ENCODE results near the gene NSL1.
"Not testable (repeated sequence)": the region's sequence is repeated elsewhere in the genome, so short reads cannot be mapped to it uniquely, and the experiment has no call there.

The NSL1 gene

GRCh38 chr1:212711974-212712373, 79.6 kb downstream of the NSL1 start:
- not testable (repeated sequence) for DNase-seq (ENCODE audit: low read depth, low spot score)

GRCh38 chr1:212710566-212710965, 81.0 kb downstream of the NSL1 start:
- no peak for DNase-seq (ENCODE audit: low read depth, low spot score)

GRCh38 chr1:212703991-212704564, 87.5 kb downstream of the NSL1 start:
- no peak for DNase-seq (ENCODE audit: low read depth, low spot score)

GRCh38 chr1:212702672-212703071, 88.9 kb downstream of the NSL1 start:
- no peak for DNase-seq (ENCODE audit: low read depth, low spot score)

- no peak for DNase-seq (ENCODE audit: low read depth, low spot score)
Observed at GRCh38 chr1:212701910-212702309, 89.7 kb downstream of the NSL1 start.

GRCh38 chr1:212700892-212701819, 90.4 kb downstream of the NSL1 start:
- no peak for DNase-seq (ENCODE audit: low read depth, low spot score)

GRCh38 chr1:212700223-212700891, 91.2 kb downstream of the NSL1 start:
- DNase-seq (ENCODE audit: low read depth, low spot score), result no peak

- DNase-seq (ENCODE audit: low read depth, low spot score), result no peak
Observed at GRCh38 chr1:212699625-212700222, 91.9 kb downstream of the NSL1 start, which contains the start of gene BATF3. TSS of gene BATF3 (minus strand) at chr1:212699840. CDS start at chr1:212699762, 78 bp downstream.

- DNase-seq (ENCODE audit: low read depth, low spot score), result no peak
Observed at GRCh38 chr1:212699104-212699624, 92.4 kb downstream of the NSL1 start.

- no peak for DNase-seq (ENCODE audit: low read depth, low spot score)
Observed at GRCh38 chr1:212698467-212699103, 93.0 kb downstream of the NSL1 start.

- no peak for DNase-seq (ENCODE audit: low read depth, low spot score)
Observed at GRCh38 chr1:212696721-212697331, 94.8 kb downstream of the NSL1 start.

GRCh38 chr1:212692774-212693644, 98.6 kb downstream of the NSL1 start:
- DNase-seq (ENCODE audit: low read depth, low spot score), result no peak

GRCh38 chr1:212691561-212692071, 100.0 kb downstream of the NSL1 start:
- DNase-seq (ENCODE audit: low read depth, low spot score), result no peak

- DNase-seq (ENCODE audit: low read depth, low spot score), result no peak
Observed at GRCh38 chr1:212690816-212691403, 100.7 kb downstream of the NSL1 start.

GRCh38 chr1:212689758-212690529, 101.6 kb downstream of the NSL1 start:
- DNase-seq (ENCODE audit: low read depth, low spot score), result no peak

GRCh38 chr1:212689196-212689725, 102.3 kb downstream of the NSL1 start:
- DNase-seq (ENCODE audit: low read depth, low spot score), result no peak

- DNase-seq (ENCODE audit: low read depth, low spot score), result no peak
Observed at GRCh38 chr1:212688341-212689047, 103.1 kb downstream of the NSL1 start.
